OCI-LY7 (cell line): ENCODE data around the gene CIAO2B. TPM values are rescaled to one million over a fixed set of nuclear protein-coding genes. Genes with fewer than 3 reads are reported as not detected.

Experiments
- BruUV-seq: library from RNA; stranded (reverse); fragments of 400-500 nt; replicated peaks from 2 replicates; lab custom pipeline; 2021; lab: Mats Ljungman, UMichigan
- CTCF ChIA-PET: fragments of 300-600 bp; sonication (Branson Sonifier 250); formaldehyde crosslinking; loops from one replicate; lab custom pipeline; 2022; ENCODE audit warnings: antibody characterized with exemption; ENCODE audit not compliant: unreplicated experiment; lab: Charles Lee
- POLR2A ChIA-PET: fragments of 300-600 bp; sonication (Branson Sonifier 250); formaldehyde crosslinking; loops from one replicate; lab custom pipeline; 2022; ENCODE audit warnings: antibody characterized with exemption; lab: Charles Lee
- DNase-seq: peaks from one replicate; pipeline ENCODE4 v3.0.0-alpha.2; 2015; ENCODE audit warnings: low spot score
- H2AFZ ChIP-seq: fragments of 200-600 bp; sonication (generic), shearing (Covaris generic); 2 replicates; pipeline ENCODE4 v1.6.1; 2014; ENCODE audit warnings: mild to moderate bottlenecking, antibody characterized with exemption, low read length, moderate library complexity
- H3K27ac ChIP-seq: fragments of 200-600 bp; sonication (generic); 2 replicates; pipeline ENCODE4 v1.5.1; 2014; ENCODE audit warnings: mixed run types, low read depth, mild to moderate bottlenecking, moderate library complexity, low read length, inconsistent platforms; ENCODE audit not compliant: poor library complexity, severe bottlenecking
- H3K36me3 ChIP-seq: fragments of 200-600 bp; sonication (generic); 2 replicates; pipeline ENCODE4 v1.6.1; 2014; ENCODE audit warnings: mild to moderate bottlenecking, antibody characterized with exemption, low read length, moderate library complexity, mixed read lengths; ENCODE audit not compliant: insufficient read depth
- H3K4me1 ChIP-seq: fragments of 200-600 bp; sonication (generic); 2 replicates; pipeline ENCODE4 v1.5.1; 2014; ENCODE audit warnings: mild to moderate bottlenecking, low read length; ENCODE audit not compliant: insufficient read depth, poor library complexity, severe bottlenecking
- H3K4me2 ChIP-seq: fragments of 200-600 bp; sonication (generic); 2 replicates; pipeline ENCODE4 v1.6.1; 2014; ENCODE audit warnings: mild to moderate bottlenecking, low read length
- H3K4me3 ChIP-seq: fragments of 200-600 bp; sonication (generic); 2 replicates; pipeline ENCODE4 v1.5.1; 2014; ENCODE audit warnings: mild to moderate bottlenecking, low read depth, low read length; ENCODE audit not compliant: poor library complexity, severe bottlenecking
- H3K79me2 ChIP-seq: fragments of 200-600 bp; sonication (generic); 2 replicates; pipeline ENCODE4 v1.6.1; 2016; ENCODE audit warnings: low read depth, mild to moderate bottlenecking, low read length, moderate library complexity, mixed read lengths; ENCODE audit not compliant: insufficient read depth
- H3K9me2 ChIP-seq: fragments of 200-600 bp; sonication (generic); 2 replicates; pipeline ENCODE4 v1.6.1; 2016; ENCODE audit warnings: mild to moderate bottlenecking, low read length, mixed read lengths; ENCODE audit not compliant: insufficient read depth
- H3K9me3 ChIP-seq: fragments of 200-600 bp; sonication (generic); 2 replicates; pipeline ENCODE4 v1.6.1; 2014; ENCODE audit warnings: mild to moderate bottlenecking, mixed run types, low read length, mixed read lengths
- H4K20me1 ChIP-seq: fragments of 200-600 bp; sonication (generic); 2 replicates; pipeline ENCODE4 v1.6.1; 2014; ENCODE audit warnings: mild to moderate bottlenecking, antibody characterized with exemption, low read length, moderate library complexity, mixed read lengths; ENCODE audit not compliant: insufficient read depth
- CTCF ChIP-seq: fragments of 200-600 bp; sonication (generic); conservative IDR thresholded peaks from 2 replicates; pipeline ENCODE4 v1.5.1; 2014; ENCODE audit warnings: mild to moderate bottlenecking, antibody characterized with exemption, low read length, moderate library complexity, mixed read lengths
- EZH2phosphoT487 ChIP-seq: fragments of 200-600 bp; sonication (generic); IDR thresholded peaks from 2 replicates; pipeline ENCODE4 v1.6.1; 2018; ENCODE audit warnings: low read depth, borderline replicate concordance, mild to moderate bottlenecking, mixed run types, antibody characterized with exemption, low read length, moderate library complexity, mixed read lengths
- intact Hi-C: fragments of 100-400 bp; cut with micrococcal nuclease; formaldehyde crosslinking; loops from one replicate; pipeline ENCODE4 v1.10.0; 2022; ENCODE audit not compliant: unreplicated experiment
- total RNA-seq, 2 experiments: library from RNA; depleted of rRNA in 1 of 2; stranded (reverse); fragments of >200 nt in 1 of 2; shearing (Covaris generic) in 1 of 2; gene quantifications; 2 replicates each; pipeline ENCODE4 v1.2.3, GENCODE V29; 2014 to 2022

CIAO2B gene
- total RNA-seq, 2 experiments from 2014 or later = 76.4 to 133 TPM

DNA sequence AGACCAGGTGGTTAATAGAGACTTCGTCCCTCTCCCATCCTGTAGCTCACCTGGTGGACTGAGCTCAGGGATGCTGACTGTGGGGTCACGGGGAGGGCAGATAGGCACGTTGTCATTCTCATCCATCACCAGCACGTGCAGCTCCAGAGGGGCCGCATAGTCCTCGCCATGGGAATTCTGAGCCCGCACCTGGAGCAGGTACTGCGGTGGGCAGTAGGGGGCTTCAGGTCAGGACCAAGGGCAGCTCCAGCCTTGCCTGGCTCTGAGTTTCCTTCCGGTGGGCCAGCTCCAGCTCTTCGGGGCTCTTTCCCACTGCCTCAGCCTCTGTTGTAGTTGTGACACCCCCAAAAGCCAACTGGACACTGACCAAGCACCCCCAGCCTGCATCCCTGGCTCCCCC, 21.1 kb downstream of the CIAO2B start:
- Histone ChIP-seq H3K9me2 (no peaks in the 10 kb centered on the region), H3K36me3 (no peaks in the 10 kb centered on the region), H3K4me1 (no peaks in the 10 kb centered on the region), H2AFZ (no peak overlapping the region), H3K27ac (no peak overlapping the region), H4K20me1 (no peaks in the 10 kb centered on the region), H3K9me3 (no peaks in the 10 kb centered on the region), H3K79me2 (no peaks in the 10 kb centered on the region), H3K4me2 (no peak overlapping the region), H3K4me3 (no peak overlapping the region)
- BruUV-seq = no TSS peak
- intact Hi-C loops = no loop called here
- CTCF ChIA-PET = interaction anchor here (0.6 kb wide), 1 partner anchor 263 kb away, joined by 3 read pairs; no protein-coding TSS in a partner anchor
- TF ChIP-seq CTCF (no peak), EZH2phosphoT487 (no peak)
- no peak for DNase-seq
- POLR2A ChIA-PET = no interaction called here

- ChIA-PET POLR2A (no interaction called here), CTCF (interaction anchor here (0.6 kb wide), 1 partner anchor 9 kb away, joined by 5 read pairs; no protein-coding TSS in a partner anchor)
- Histone ChIP-seq H4K20me1 (no peaks in the 10 kb centered on the region), H3K36me3 (no peaks in the 10 kb centered on the region), H3K9me2 (no peaks in the 10 kb centered on the region), H3K9me3 (no peaks in the 10 kb centered on the region), H3K79me2 (no peaks in the 10 kb centered on the region), H2AFZ (no peak overlapping the region), H3K27ac (no peak overlapping the region), H3K4me1 (no peaks in the 10 kb centered on the region), H3K4me3 (no peak overlapping the region), H3K4me2 (no peak overlapping the region)
- BruUV-seq = no TSS peak
- TF ChIP-seq CTCF = no peak
- no peak for TF ChIP-seq EZH2phosphoT487
- no peak for DNase-seq
- intact Hi-C loops = no loop called here
Observed at GRCh38 chr16:66911801-66912200, 22.4 kb downstream of the CIAO2B start.

DNA sequence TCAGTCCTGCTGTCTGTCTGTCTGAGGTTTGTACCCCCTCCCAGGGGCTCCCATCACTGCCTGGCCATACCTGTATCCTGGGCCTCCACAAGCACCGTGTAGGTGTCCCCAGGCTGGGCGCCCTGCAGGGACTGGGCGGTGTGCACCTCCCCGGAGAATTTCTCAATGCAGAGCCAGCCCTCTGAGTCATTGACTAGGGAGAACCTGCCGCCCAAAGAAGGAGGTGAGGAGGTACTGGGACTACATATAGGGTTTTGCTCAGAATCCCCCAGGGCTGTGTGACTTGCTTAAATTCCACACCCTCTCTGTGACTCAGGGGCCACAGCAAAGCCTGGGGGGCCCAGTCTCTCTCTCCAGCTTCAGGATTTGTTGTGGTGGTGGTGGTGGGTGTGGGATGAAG, 23.1 kb downstream of the CIAO2B start:
- Histone ChIP-seq H4K20me1 (no peaks in the 10 kb centered on the region), H3K4me3 (no peak overlapping the region), H3K36me3 (no peaks in the 10 kb centered on the region), H3K9me2 (no peaks in the 10 kb centered on the region), H3K27ac (no peak overlapping the region), H3K9me3 (no peaks in the 10 kb centered on the region), H2AFZ (no peak overlapping the region), H3K79me2 (no peaks in the 10 kb centered on the region), H3K4me1 (no peaks in the 10 kb centered on the region), H3K4me2 (no peak overlapping the region)
- TF ChIP-seq EZH2phosphoT487 = no peak
- TF ChIP-seq CTCF = no peak
- intact Hi-C loops = no loop called here
- DNase-seq = no peak
- no TSS peak for BruUV-seq
- POLR2A ChIA-PET = no interaction called here
- CTCF ChIA-PET = interaction anchor here (0.6 kb wide), 1 partner anchor 9 kb away, joined by 5 read pairs; no protein-coding TSS in a partner anchor
